Measurements from ENCODE around the gene ESRRG.

The ESRRG gene

DNA sequence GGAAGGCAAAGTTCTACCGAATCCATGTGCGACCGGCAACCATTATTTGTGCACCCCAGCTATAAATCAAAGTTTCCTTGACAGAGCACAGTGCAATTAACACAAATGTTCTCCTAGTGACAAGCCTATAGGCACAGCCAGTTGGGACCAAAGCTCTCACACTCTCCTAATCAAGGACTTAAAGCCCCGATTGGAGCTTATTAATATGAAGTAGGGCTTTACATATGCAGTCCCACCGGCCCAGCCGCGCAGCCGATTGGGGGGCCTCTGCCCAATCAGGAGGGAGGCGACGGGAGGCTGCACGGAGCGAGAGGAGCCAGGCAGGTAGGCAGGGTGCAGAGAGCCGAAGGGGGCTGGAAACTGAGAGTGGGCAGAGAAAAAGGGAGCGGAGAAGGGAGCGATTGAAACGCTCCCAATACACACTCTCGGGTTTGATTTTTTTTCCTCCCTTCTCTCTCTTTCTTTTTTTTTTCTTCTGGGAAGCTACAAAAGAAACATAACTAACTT lies at the start of gene ESRRG:
Gene ESRRG (minus strand): TSS at position 156 of the 507 bp plus-strand sequence. CDS start 130 bp downstream, at position 26.
- Histone ChIP-seq H3K9me3 (ENCODE audit: control insufficient read depth, insufficient read depth, low read length) (no peaks in the 10 kb centered on the region), H3K36me3 (ENCODE audit: control insufficient read depth, insufficient read depth, low read length) (no peaks in the 10 kb centered on the region), H3K9ac (ENCODE audit: low read depth, low read length) (peak within 1 kb of the TSS; percentile 38), H3K4me1 (ENCODE audit: control insufficient read depth, insufficient read depth, low read length) (peaks cover 13% of the 10 kb centered on the region), H3K27me3 (ENCODE audit: control insufficient read depth, insufficient read depth, low read length) (no peaks in the 10 kb centered on the region; the same call in 1 of the 2 replicates), H3K4me3 (ENCODE audit: low read depth, low read length) (peak within 1 kb of the TSS; percentile 82), H3K27ac (ENCODE audit: low read depth, low read length) (no peak within 1 kb of the TSS)

DNA sequence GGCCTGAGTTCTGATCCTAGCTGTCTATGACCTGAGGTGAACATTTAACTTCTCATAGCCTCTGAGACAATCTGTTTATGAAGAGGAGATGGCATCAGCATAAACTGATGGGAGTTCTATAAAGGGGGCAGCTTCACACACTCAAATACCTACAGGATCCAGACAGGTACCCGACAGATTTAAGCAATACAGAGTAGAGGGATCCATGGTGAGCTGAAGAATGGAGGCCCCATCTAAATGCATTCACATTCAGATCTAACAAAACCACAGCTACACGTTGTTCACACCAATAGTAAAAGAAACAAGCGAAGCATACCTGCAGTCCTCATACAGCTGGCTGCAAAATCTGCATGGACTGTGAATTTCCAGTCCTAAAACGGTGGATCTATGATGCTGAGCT lies 48.7 kb upstream of the ESRRG start:
- peaks cover 4% of the 10 kb centered on the region; the same call in 1 of the 2 replicates for H3K27me3 ChIP-seq (ENCODE audit: control insufficient read depth, insufficient read depth, low read length)
- H3K36me3 ChIP-seq (ENCODE audit: control insufficient read depth, insufficient read depth, low read length) = no peaks in the 10 kb centered on the region
- no peak overlapping the region for H3K27ac ChIP-seq (ENCODE audit: low read depth, low read length)
- H3K4me3 ChIP-seq (ENCODE audit: low read depth, low read length) = no peak overlapping the region
- H3K9me3 ChIP-seq (ENCODE audit: control insufficient read depth, insufficient read depth, low read length) = no peaks in the 10 kb centered on the region
- H3K4me1 ChIP-seq (ENCODE audit: control insufficient read depth, insufficient read depth, low read length) = peaks cover 12% of the 10 kb centered on the region
- H3K9ac ChIP-seq (ENCODE audit: low read depth, low read length) = no peak overlapping the region

DNA sequence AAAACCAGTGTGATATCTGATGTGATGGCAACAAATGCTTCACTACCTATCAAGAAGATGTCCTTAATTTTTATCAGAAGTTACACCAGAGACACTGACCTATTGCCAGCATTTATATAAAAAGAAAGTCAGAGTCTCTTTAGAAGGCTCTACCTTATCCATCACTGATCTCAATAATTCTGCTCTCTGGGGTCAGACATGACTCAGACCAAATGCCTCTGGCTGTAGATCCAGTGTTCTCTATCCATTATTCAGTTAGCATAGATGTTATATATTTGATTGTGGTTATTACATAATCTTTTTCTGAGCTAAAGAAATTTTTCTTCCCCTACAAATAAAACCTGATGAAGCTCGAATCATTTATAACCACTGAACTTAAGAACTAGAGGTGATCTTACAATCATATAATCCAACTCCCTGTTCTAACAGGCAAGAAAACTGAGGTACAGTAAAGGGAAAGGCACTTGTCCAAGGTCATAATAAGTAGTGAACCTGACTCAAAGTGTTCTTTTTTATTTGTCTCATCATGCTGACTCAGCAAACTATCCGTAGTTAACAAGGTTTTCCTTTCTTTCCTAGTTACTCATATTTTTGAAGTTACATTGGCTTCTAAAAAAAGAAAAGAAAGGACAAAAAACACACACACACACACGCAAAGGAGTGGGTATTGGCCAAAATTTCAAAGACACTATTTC lies 43.6 kb upstream of the ESRRG start:
- no peak overlapping the region for H3K4me3 ChIP-seq (ENCODE audit: low read depth, low read length)
- H3K4me1 ChIP-seq (ENCODE audit: control insufficient read depth, insufficient read depth, low read length) = peaks cover 5% of the 10 kb centered on the region
- no peak overlapping the region for H3K9ac ChIP-seq (ENCODE audit: low read depth, low read length)

DNA sequence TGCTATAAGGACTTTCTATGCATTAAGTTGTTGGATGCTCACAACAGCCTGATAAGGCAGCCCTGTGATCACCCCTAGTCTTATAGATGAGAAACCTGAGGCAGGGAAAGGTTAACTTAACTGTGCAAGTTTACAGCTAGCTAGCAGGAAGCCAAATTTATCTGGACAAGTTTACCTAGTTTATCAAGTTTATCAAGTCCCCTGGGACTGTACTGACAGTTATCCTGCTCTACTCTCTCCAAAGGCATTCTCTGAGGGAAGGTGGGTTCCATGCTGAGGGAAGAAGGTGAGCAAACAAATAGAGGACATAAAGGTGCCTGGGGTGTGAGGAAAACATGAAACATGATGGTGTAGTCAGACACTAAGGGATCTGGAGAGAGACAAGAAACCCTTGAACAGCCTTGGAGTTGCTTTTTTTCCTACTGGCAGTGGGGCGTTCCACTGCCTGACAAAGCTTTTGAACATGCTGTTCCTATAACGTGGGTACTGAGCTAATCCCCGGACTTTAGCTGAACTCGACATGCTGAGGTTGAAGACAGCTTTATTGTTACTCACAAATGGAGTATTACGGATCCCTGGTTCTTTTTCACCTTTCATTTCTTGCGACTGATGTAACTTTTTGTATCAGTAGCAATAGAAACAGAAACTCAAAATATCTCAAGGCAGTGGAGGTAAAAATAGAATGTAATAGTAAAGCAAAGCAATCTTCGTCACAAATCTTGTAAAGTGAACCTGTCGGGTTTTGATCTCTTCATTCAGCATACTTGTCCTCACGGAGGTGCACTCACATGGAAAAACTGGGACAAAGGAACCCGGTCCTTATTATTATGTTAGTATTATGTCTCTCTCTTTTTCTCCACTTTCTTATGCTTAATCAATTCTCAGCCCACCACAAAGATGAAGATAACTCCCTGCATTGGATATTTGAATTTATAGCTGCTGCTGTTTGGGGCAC lies 42.4 kb upstream of the ESRRG start:
- H3K27ac ChIP-seq (ENCODE audit: low read depth, low read length) = no peak overlapping the region
- no peak overlapping the region for H3K9ac ChIP-seq (ENCODE audit: low read depth, low read length)
- H3K27me3 ChIP-seq (ENCODE audit: control insufficient read depth, insufficient read depth, low read length) = no peaks in the 10 kb centered on the region
- H3K4me3 ChIP-seq (ENCODE audit: low read depth, low read length) = no peak overlapping the region
- H3K4me1 ChIP-seq (ENCODE audit: control insufficient read depth, insufficient read depth, low read length) = no peaks in the 10 kb centered on the region
- H3K9me3 ChIP-seq (ENCODE audit: control insufficient read depth, insufficient read depth, low read length) = no peaks in the 10 kb centered on the region
- H3K36me3 ChIP-seq (ENCODE audit: control insufficient read depth, insufficient read depth, low read length) = no peaks in the 10 kb centered on the region

More for the DNA sequence above, 43.6 kb upstream of the ESRRG start:
- Histone ChIP-seq H3K9me3 (ENCODE audit: control insufficient read depth, insufficient read depth, low read length) (no peaks in the 10 kb centered on the region), H3K36me3 (ENCODE audit: control insufficient read depth, insufficient read depth, low read length) (no peaks in the 10 kb centered on the region), H3K27me3 (ENCODE audit: control insufficient read depth, insufficient read depth, low read length) (no peaks in the 10 kb centered on the region), H3K27ac (ENCODE audit: low read depth, low read length) (no peak overlapping the region)

DNA sequence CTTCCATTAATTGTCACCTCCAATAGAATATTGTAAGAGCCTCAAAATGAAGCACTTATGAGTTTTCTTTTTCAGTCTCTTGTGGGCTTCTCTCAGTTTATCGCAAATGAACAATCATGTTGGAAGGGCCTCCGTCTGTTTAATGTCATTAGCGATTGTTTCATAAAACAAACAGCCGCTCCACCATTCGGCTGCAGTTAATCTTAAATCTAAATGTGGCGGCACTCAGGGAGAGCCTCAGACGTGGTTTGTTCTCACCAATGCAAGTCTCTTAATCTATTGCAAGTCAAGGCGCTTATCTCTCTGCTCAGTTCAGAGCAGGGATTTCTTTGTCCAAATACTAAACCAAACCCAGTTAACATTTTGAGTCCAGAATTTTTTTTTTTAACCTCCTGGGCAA lies 34.9 kb upstream of the ESRRG start:
- H3K9me3 ChIP-seq (ENCODE audit: control insufficient read depth, insufficient read depth, low read length) = no peaks in the 10 kb centered on the region
- no peak overlapping the region for H3K4me3 ChIP-seq (ENCODE audit: low read depth, low read length)
- H3K36me3 ChIP-seq (ENCODE audit: control insufficient read depth, insufficient read depth, low read length) = no peaks in the 10 kb centered on the region
- H3K4me1 ChIP-seq (ENCODE audit: control insufficient read depth, insufficient read depth, low read length) = 0 out of 2 replicates have a peak, but pooled peaks cover 4% of the 10 kb centered on the region
- H3K27me3 ChIP-seq (ENCODE audit: control insufficient read depth, insufficient read depth, low read length) = no peaks in the 10 kb centered on the region
- H3K27ac ChIP-seq (ENCODE audit: low read depth, low read length) = no peak overlapping the region
- H3K9ac ChIP-seq (ENCODE audit: low read depth, low read length) = no peak overlapping the region

DNA sequence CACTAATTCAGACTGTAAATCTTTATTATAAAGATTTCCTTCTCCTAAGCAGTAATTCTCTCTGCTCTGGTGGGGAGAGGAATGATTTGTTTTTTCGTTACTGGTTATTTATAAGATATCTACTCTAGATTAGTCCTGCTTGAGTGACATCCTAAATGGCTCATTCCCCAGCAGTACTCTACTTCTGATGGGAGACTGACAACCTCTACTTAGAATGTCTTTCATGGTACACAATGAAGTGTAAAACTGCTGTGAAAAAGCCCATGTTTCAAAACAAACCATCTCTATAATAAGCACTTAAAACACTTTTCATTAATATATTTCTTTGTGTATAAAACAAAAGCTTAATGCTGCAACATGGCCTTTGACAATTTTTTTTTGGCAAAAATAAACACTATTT lies 33.9 kb upstream of the ESRRG start:
- no peak overlapping the region for H3K9ac ChIP-seq (ENCODE audit: low read depth, low read length)
- H3K4me1 ChIP-seq (ENCODE audit: control insufficient read depth, insufficient read depth, low read length) = 0 out of 2 replicates have a peak, but pooled peaks cover 4% of the 10 kb centered on the region
- no peaks in the 10 kb centered on the region for H3K36me3 ChIP-seq (ENCODE audit: control insufficient read depth, insufficient read depth, low read length)
- no peaks in the 10 kb centered on the region for H3K27me3 ChIP-seq (ENCODE audit: control insufficient read depth, insufficient read depth, low read length)
- no peaks in the 10 kb centered on the region for H3K9me3 ChIP-seq (ENCODE audit: control insufficient read depth, insufficient read depth, low read length)
- H3K27ac ChIP-seq (ENCODE audit: low read depth, low read length) = no peak overlapping the region
- no peak overlapping the region for H3K4me3 ChIP-seq (ENCODE audit: low read depth, low read length)

DNA sequence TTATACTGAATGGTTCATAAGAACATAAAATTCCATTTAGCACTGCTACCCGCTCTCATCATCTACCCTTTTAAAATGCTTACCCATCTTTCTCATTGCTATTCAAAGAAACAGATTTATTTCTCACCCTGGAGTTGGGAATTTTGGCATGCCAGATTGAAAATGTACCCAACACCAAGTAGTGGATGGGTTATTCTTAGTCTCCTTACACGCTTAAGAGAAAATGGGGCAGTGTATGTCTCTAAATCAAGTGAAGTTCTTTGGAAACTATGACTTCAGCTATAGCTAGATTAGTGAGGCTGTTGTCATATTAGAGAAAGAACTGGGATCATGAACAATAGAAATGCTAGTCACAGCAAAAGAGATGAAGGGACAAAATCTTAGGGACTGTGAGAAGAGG lies 27.7 kb upstream of the ESRRG start:
- Histone ChIP-seq H3K27me3 (ENCODE audit: control insufficient read depth, insufficient read depth, low read length) (no peaks in the 10 kb centered on the region), H3K9me3 (ENCODE audit: control insufficient read depth, insufficient read depth, low read length) (no peaks in the 10 kb centered on the region), H3K4me3 (ENCODE audit: low read depth, low read length) (no peak overlapping the region), H3K27ac (ENCODE audit: low read depth, low read length) (no peak overlapping the region), H3K9ac (ENCODE audit: low read depth, low read length) (no peak overlapping the region), H3K36me3 (ENCODE audit: control insufficient read depth, insufficient read depth, low read length) (no peaks in the 10 kb centered on the region), H3K4me1 (ENCODE audit: control insufficient read depth, insufficient read depth, low read length) (peaks cover 12% of the 10 kb centered on the region)

- Histone ChIP-seq H3K27ac (ENCODE audit: low read depth, low read length) (no peak overlapping the region), H3K27me3 (ENCODE audit: control insufficient read depth, insufficient read depth, low read length) (no peaks in the 10 kb centered on the region), H3K36me3 (ENCODE audit: control insufficient read depth, insufficient read depth, low read length) (no peaks in the 10 kb centered on the region), H3K4me3 (ENCODE audit: low read depth, low read length) (no peak overlapping the region), H3K9me3 (ENCODE audit: control insufficient read depth, insufficient read depth, low read length) (no peaks in the 10 kb centered on the region), H3K9ac (ENCODE audit: low read depth, low read length) (no peak overlapping the region), H3K4me1 (ENCODE audit: control insufficient read depth, insufficient read depth, low read length) (peaks cover 8% of the 10 kb centered on the region)
Measured at GRCh38 chr1:216750031-216750627, 26.9 kb upstream of the ESRRG start.

- Histone ChIP-seq H3K4me3 (ENCODE audit: low read depth, low read length) (no peak overlapping the region), H3K9ac (ENCODE audit: low read depth, low read length) (no peak overlapping the region), H3K4me1 (ENCODE audit: control insufficient read depth, insufficient read depth, low read length) (peaks cover 8% of the 10 kb centered on the region), H3K27me3 (ENCODE audit: control insufficient read depth, insufficient read depth, low read length) (no peaks in the 10 kb centered on the region), H3K9me3 (ENCODE audit: control insufficient read depth, insufficient read depth, low read length) (no peaks in the 10 kb centered on the region), H3K36me3 (ENCODE audit: control insufficient read depth, insufficient read depth, low read length) (no peaks in the 10 kb centered on the region), H3K27ac (ENCODE audit: low read depth, low read length) (no peak overlapping the region)
Measured at GRCh38 chr1:216749232-216749631, 26.0 kb upstream of the ESRRG start.

GRCh38 chr1:216742625-216743024 lies 19.4 kb upstream of the ESRRG start:
- Histone ChIP-seq H3K9ac (ENCODE audit: low read depth, low read length) (no peak overlapping the region), H3K4me3 (ENCODE audit: low read depth, low read length) (no peak overlapping the region)

More at GRCh38 chr1:216742625-216743024, 19.4 kb upstream of the ESRRG start:
- H3K9me3 ChIP-seq (ENCODE audit: control insufficient read depth, insufficient read depth, low read length) = no peaks in the 10 kb centered on the region
- H3K36me3 ChIP-seq (ENCODE audit: control insufficient read depth, insufficient read depth, low read length) = no peaks in the 10 kb centered on the region
- no peak overlapping the region for H3K27ac ChIP-seq (ENCODE audit: low read depth, low read length)
- H3K4me1 ChIP-seq (ENCODE audit: control insufficient read depth, insufficient read depth, low read length) = peaks cover 33% of the 10 kb centered on the region
- H3K27me3 ChIP-seq (ENCODE audit: control insufficient read depth, insufficient read depth, low read length) = no peaks in the 10 kb centered on the region
